HL-60 (cell line): ENCODE data around the gene VPS13D.

Experiments
- DNase-seq, 2 experiments: peaks; one replicate each; pipeline ENCODE4 v3.0.0-alpha.2; 2010 to 2020; ENCODE audit warnings: low read depth in 1 of 2, low spot score in 1 of 2
- H3K27ac ChIP-seq: fragments of 250-450 bp; sonication (Bioruptor Pico); replicated peaks from 2 replicates; pipeline ENCODE4 v1.5.1; 2020; ENCODE audit warnings: mild to moderate bottlenecking, moderate library complexity
- H3K27me3 ChIP-seq: fragments of 250-450 bp; sonication (Bioruptor Pico); 2 replicates; pipeline ENCODE4 v1.5.1; 2021; ENCODE audit warnings: mild to moderate bottlenecking, moderate library complexity; ENCODE audit not compliant: insufficient read depth, poor library complexity, severe bottlenecking
- H3K4me3 ChIP-seq: replicated peaks from 2 replicates; pipeline ENCODE4 v1.5.1; 2011; ENCODE audit warnings: mild to moderate bottlenecking, control low read depth, low read length; ENCODE audit not compliant: insufficient read depth
- CTCF ChIP-seq: IDR thresholded peaks from one replicate; pipeline ENCODE4 v1.5.1; 2011; ENCODE audit warnings: low read length, control low read depth, inconsistent platforms; ENCODE audit not compliant: insufficient read depth
- GABPA ChIP-seq: IDR thresholded peaks from 2 replicates; pipeline ENCODE4 v1.6.1; 2012; ENCODE audit warnings: low read depth
- POLR2AphosphoS5 ChIP-seq: IDR thresholded peaks from 2 replicates; pipeline ENCODE4 v1.6.1; 2012; ENCODE audit warnings: low read depth
- REST ChIP-seq: IDR thresholded peaks from 2 replicates; pipeline ENCODE4 v1.6.1; 2012; ENCODE audit warnings: low read depth; ENCODE audit not compliant: insufficient replicate concordance
- SPI1 ChIP-seq: IDR thresholded peaks from 2 replicates; pipeline ENCODE4 v1.6.1; 2012; ENCODE audit warnings: low read depth, mild to moderate bottlenecking, borderline replicate concordance

Gene VPS13D

GRCh38 chr1:12230549-12231275 is 882 bp downstream of the VPS13D start:
- TF ChIP-seq GABPA: no peak
- no peak for TF ChIP-seq SPI1
- TF ChIP-seq POLR2AphosphoS5: no peak
- no peak for TF ChIP-seq REST
- TF ChIP-seq CTCF: no peak
- Histone ChIP-seq H3K27ac (peak overlapping the region; percentile 66), H3K27me3 (no peaks in the 10 kb centered on the region), H3K4me3 (peak overlapping the region; percentile 96)
- no peak for DNase-seq

- no peak for DNase-seq
- TF ChIP-seq SPI1 (no peak), CTCF (no peak)
- Histone ChIP-seq H3K4me3 (peak overlapping the region; percentile 96), H3K27ac (no peak overlapping the region), H3K27me3 (no peaks in the 10 kb centered on the region)
These were observed 1.4 kb downstream of the VPS13D start for GRCh38 chr1:12231276-12231595.

- no peak for TF ChIP-seq REST
- TF ChIP-seq CTCF: no peak
- no peak for TF ChIP-seq GABPA
- no peak for TF ChIP-seq SPI1
- TF ChIP-seq POLR2AphosphoS5: no peak
- no peak for DNase-seq
- Histone ChIP-seq H3K27ac (no peak overlapping the region), H3K4me3 (no peak overlapping the region), H3K27me3 (no peaks in the 10 kb centered on the region)
These were observed 2.4 kb downstream of the VPS13D start for GRCh38 chr1:12232221-12232620.

- Histone ChIP-seq H3K27ac (no peak overlapping the region), H3K4me3 (no peak overlapping the region), H3K27me3 (no peaks in the 10 kb centered on the region)
- TF ChIP-seq POLR2AphosphoS5: no peak
- no peak for TF ChIP-seq SPI1
- TF ChIP-seq CTCF: peak; percentile 31
- TF ChIP-seq GABPA: no peak
- peak in 1 of 2 experiments; percentile 9 for DNase-seq
These were observed 14.2 kb downstream of the VPS13D start for GRCh38 chr1:12244078-12244477.
